GM21367 (cell line): ENCODE data around the gene COL19A1.
"Not testable (repeated sequence)": the region's sequence is repeated elsewhere in the genome, so short reads cannot be mapped to it uniquely, and the experiment has no call there.

Experiments used
- ATAC-seq: cut with Tn5 transposase; IDR thresholded peaks from one replicate; pipeline ENCODE4 v1.9.1; 2021; ENCODE audit not compliant: unreplicated experiment

Gene COL19A1

DNA sequence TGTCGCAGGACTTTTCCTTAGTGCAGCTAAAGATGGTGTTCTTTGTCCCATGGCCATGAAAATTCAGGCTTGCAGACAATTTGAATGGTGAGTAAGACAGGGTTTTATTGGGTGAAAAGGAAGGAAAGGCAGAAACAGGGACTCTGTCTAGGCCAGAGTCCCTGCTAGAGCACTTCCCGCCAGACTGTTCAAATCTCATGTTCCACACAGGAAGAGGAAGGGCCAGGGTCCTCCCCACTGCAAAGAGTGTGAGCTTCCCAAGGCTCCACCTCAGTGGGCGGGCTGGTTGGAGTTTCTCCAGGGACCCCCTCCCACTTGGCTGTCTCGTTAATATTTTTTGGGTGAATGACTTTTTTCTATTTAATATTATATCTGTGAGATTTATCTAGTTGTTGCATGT, 29.0 kb downstream of the COL19A1 start:
- no peak for ATAC-seq

- no peak for ATAC-seq
Measured at GRCh38 chr6:69900869-69901268, 34.5 kb downstream of the COL19A1 start.

- ATAC-seq: no peak
Measured at GRCh38 chr6:69901361-69901760, 35.0 kb downstream of the COL19A1 start.

DNA sequence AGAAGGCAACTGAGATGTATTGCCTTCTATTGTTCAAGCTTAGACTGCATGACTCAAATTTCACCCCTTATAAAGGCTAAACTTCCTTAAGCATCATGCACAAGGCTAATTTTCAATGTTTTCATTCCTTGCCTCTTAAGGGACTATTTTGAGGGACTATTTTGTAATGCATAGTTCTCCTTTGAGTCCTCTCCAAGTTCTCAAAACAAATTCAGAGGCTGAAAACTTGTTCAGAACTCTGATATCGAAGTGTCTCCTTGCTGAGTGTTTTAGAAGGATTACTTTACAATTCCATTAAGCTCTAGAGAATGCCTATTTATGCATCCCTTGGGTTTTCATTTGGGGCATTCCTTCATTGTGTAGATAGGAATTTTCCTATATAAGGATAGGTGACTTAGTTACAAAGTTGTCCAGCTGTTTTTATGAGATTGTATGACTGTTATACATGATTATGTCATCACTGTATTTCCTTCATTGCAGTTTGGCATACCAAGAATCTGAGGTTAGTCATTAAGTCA, 41.7 kb downstream of the COL19A1 start:
- ATAC-seq: no peak

- ATAC-seq: no peak
Measured at GRCh38 chr6:69913361-69913760, 47.0 kb downstream of the COL19A1 start.

- no peak for ATAC-seq
Measured at GRCh38 chr6:69914015-69914485, 47.7 kb downstream of the COL19A1 start.

DNA sequence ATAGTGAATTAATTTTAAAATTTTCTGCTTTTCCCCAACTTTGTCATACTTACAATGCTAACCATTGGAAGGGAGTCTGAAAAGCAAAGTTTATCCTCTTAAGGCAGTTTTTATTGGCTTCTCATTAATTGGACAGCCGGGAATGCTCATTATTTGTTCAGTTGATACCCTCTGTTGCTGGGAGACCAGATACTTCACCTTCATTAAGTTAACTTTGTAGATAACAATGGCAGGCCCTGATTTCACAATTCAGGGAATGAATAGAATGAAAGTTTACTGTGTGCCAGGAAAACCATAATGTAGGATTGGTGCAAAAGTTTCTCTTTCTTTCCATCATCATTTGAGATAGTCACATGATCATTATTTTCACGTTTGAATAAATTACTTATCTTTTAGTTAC, 49.0 kb downstream of the COL19A1 start:
- ATAC-seq: no peak

DNA sequence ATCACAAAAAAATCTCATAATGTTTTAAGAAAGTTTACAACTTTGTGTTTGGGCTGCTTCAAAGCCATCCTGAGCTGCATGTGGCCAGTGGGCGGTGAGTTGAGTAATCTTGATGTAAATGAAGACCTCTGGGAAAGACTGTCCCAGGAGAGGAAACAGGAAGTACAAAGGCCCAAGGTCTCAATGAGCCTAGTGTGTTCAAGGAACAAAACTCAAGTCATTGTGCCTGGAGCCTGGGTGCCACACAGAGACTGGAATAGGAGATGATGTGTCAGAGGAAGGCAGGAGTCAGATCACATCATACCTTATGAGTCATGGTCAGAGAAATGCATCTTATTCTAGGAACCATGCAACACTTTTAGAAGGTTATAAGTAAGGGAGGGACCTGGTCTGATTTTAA, 51.5 kb downstream of the COL19A1 start:
- no peak for ATAC-seq

DNA sequence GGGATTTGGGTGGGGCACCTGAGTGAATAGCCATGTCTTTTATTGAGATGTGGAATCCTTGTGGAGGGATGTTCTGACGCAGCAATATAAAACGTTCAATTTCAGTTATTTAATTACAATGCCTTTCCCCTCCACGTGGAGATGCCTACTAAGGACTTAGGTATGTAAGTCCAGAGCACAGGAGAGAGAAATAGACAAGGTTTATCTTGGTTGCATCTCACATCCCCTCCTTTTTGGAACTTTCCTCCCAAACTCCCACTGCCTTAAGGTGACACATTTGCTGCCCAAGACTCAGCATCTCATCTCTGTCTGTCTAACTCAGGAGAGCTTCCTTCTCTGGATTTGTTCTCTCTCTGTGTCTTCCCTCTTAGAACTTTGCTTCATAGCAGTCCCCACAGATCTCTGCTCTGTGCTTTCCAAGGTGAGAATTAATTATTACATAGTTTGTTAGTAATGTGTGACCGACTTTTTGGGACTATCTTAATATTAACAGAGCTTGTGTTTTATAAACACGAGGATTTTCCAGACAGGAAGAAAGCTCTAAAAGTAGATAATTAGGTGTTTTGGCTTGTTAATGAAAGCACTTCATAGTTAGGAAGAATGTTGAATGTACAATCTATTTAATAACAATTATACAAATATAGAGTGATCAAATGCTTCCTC, 52.6 kb downstream of the COL19A1 start:
- no peak for ATAC-seq

DNA sequence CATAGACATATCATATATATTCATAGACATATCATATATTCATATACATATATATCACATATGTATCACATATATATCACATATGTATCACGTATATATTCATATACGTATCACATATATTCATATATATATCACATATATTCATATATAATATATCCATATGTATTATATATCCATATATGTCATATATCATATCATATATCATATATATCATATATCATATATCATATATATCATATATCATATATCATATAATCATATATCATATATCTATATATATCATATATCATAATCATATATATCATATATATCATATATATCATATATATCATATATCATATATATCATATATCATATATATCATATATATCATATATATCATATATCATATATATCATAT, 54.7 kb downstream of the COL19A1 start:
- ATAC-seq: not testable (repeated sequence)

DNA sequence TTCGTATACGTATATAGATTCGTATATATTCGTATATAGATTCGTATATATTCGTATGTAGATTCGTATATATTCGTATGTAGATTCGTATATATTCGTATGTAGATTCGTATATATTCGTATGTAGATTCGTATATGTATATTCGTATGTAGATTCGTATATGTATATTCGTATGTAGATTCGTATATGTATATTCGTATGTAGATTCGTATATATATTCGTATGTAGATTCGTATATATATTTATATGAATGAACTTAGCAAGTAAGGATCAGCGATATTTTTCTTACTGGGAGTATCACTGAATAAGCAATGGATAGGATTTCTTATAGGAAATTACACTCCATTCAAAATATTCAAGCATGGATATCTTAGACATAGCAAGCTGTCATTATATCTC, 55.3 kb downstream of the COL19A1 start:
- not testable (repeated sequence) for ATAC-seq

DNA sequence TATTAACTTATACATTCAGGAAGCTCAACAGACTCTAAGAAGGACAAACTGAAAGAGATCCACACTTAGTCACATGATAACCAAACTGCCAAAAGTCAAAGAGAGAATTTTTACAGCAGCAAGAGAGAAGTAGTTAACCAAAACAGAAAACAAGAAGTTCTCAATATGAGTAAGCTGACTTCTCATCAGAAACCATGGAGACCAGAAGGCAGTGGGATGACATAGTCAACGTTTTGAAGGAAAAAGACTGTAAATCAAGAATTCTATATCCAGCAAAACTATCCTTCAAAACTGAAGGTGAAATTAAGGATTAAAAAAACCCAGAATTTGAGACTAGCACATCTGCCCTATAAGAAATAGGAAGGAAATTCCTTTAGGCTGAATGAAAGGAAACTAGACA, 60.4 kb downstream of the COL19A1 start:
- no peak for ATAC-seq

DNA sequence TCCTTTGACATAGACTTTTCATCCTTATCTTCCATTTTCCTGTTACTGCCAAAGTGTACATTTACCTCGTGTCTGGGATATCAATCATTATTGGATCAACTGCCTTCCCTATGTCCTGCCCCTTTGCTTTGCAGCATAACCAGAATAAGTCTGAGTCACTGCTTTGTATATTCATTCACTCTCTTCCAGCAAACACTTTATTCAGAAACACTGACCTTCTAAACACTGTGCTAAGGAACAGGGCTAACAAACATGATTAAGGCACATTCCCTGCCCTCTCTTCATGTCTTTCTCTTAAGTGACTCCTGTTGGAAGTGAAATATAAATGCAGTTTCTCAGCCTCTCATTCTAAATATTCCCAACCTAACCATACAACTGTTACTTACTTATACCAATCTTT, 66.9 kb downstream of the COL19A1 start:
- ATAC-seq: no peak

DNA sequence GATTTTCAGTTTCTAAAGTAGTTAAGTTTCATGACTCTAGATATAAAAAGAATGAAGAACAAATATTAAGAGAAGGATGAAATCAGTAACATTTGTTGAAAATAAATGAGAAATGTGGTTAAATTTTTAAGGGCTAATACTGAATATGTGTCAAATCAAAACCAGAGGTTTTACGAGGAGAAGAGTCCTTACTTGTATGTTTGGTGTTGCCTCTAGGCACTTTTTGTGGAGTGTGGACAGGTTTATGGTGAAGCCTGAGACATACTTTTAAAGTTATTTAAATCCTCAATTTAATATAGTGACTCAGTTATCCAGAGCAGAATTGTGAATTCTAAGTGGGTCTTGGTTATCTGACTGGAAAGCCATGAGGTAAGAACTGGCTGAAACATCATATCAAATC, 68.7 kb downstream of the COL19A1 start:
- no peak for ATAC-seq

DNA sequence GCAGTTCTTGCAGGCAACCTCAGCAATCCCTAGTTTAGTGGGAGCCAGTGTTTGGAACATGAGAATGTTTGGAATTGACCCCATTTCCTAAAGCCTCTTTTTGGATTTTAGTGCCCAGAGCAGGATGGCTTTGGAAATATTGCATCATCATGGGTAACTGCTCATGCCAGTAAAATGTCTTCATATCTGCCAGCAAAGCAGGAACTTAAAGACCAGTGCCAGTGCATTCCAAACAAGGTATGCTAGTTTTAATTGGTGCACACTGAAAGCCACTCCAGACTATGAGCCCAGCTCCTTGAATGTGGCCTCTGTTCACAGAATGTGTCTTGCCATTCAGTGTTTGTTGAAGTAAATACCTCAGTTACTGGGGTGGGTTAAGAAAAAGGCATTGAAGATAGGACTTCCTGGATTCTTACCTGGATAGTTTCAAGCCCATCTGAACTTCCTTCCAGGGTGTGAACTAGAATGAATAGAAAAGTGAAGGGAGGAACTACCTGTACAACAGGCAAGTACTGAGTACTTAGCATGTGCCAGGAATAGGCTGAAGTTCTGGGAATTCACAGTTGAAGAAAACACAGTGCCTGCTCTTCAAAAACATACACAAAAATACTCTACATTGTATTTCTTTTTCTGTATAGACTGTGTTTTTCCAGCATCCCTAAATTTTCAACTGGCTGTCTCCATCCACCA, 70.5 kb downstream of the COL19A1 start:
- ATAC-seq: no peak

GRCh38 chr6:69937402-69938136, 71.2 kb downstream of the COL19A1 start:
- ATAC-seq: no peak

DNA sequence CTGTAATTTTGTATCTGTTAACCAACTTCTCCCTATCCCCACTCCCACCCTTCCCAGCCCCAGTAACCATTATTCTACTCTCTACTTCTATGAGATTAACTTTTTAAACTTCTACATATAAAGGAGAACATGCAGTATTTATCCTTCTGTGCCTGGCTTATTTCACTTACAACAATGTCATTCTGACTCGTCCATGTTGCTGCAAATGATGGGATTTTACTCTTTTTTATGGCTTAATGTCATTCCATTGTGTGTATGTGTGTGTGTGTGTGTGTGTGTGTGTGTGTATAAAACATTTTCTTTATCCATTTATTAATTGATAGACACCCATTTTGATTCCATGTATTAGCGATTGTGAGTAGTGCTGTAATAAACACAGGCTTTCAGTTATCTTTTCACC, 76.1 kb downstream of the COL19A1 start:
- ATAC-seq: no peak

DNA sequence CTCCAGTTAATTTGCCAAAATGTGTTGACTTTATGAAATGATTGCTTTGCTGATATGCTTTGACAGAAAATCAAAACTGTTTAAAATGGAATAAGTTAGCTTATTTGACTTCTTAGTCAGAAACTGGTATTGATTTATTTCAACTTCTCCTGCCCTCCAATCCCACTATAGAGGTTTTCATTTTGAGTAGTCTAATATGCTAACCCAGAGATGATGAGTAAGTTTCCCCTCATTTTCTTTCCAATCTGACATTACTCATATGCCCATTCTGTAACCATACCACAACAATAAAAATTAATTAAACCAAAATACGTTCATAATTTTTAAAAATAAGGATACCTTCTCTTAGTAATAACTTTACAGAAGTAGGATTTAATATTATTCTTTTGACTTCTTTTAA, 78.8 kb downstream of the COL19A1 start:
- no peak for ATAC-seq

DNA sequence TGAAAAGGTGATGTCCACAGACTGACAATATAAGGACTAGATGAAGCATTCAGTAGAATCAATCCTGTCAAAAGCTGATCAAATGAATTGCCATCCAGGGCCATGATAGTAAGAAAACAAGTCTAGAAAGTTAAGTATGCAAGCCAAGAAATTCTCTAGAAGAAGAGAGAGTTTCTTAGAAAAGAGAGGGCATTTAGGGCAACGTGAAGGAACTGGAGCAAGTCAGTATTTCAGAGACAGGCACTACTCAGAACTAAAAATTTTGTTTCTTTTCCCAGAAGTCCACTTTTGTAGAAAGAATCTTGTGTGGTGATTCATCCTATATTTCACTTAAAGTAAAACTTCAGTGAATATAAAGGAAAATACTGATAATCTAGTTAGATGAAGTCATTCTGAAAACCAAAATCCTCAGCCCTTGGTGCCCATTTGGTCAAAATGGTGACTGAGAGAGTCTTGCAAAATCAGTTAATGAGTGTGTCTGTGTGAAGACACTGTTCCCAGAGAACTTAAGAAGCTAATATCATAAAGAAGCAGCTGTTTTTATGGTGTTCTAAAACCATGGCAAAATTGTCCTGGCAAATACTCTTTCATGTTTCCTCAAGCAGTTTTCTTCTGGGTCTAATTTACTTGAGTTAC, 82.2 kb downstream of the COL19A1 start:
- no peak for ATAC-seq

DNA sequence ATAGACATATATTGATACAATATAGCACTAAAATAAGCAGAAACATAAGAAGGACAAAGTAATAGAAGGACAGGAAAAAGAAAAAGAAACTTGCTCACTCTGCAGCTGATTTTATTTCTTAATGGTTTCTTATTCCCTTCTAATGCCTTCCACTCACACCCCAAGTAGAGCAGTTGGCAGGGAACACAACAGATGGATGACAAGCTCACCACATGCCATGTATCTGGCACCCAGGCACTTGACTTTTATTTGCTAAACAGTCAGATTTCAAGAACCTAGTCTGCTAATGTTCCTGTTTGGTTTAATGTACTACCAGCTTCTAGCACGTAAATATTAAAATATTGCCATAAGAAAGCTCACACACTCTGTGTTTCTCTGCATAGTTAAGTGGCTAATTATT, 87.1 kb downstream of the COL19A1 start:
- no peak for ATAC-seq

DNA sequence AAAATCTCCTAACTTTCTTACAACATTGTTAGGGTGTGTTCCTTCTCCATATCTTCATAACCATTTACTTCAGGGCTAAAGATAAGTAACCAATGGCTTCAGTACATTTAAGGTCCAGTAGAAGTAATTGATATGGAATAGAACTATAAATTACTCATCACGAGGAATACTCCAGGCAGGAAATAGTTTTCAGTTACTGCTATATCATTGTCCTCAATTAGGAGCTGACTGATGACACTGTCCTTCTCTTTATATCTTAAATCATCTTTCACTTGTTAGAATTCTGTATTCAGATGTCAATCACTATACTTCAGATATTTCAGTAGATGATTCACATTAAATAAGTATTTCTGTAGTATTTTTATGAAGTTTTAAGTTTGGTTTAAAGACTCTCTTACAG, 88.4 kb downstream of the COL19A1 start:
- ATAC-seq: no peak
